Gastroesophageal sphincter (tissue), 3 donors: ENCODE measurements around the gene CAPN2.
A peak's percentile ranks its signal among the peaks of the same experiment; 100 is the strongest.

Experiments used
- POLR2A ChIP-seq, 2 donors: fragments of 450-650 bp; IDR thresholded peaks; one replicate each; pipeline ENCODE4 v1.6.1; 2017; ENCODE audit warnings: antibody characterized with exemption in 2 of 2, mild to moderate bottlenecking in 2 of 2, moderate library complexity in 1 of 2
- POLR2AphosphoS5 ChIP-seq: sonication (generic); formaldehyde crosslinking; IDR thresholded peaks from one replicate; pipeline ENCODE4 v1.6.1; 2017; ENCODE audit warnings: antibody characterized with exemption
- TF ChIP-seq, protein P1 (sequence below), 4 experiments: fragments of 200-600 bp in 2 of 4; fragments of 450-650 bp in 2 of 4; sonication (generic) in 1 of 4; IDR thresholded peaks; one replicate each; pipeline ENCODE4 v1.5.1; 2017 to 2019; ENCODE audit warnings: antibody characterized with exemption in 4 of 4, mild to moderate bottlenecking in 2 of 4, moderate library complexity in 2 of 4

DNA sequence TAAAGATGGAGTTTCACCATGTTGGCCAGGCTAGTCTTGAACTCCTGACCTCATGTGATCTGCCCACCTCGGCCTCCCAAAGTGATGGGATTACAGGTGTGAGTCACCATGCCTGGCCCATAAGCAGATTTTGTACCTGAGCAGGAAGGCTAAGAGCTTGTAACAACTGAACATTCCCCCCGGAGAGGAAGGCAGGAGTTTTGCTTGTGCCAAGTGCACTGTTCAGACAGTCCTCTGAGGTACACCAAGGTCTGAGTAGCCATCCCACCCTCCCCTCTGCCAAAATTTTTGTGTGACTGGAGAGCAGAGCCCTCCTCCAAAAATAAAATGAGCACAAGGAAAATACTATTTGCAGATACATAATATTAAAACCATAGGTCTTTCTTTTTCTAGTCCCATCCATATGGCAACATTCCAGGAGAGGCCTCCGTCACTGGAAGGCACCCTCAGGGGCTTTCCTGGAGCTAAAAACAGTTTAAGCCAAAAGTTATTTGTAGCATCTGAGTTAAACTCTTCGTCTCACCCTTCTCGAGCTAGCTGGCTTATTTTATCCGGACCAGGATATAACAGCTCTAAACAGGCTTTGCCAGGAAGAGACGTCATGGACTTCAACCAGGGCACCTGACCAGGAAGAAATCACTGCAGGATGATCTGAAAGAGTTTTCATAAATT lies 27.2 kb downstream of the CAPN2 start:
- TF ChIP-seq POLR2AphosphoS5 (peak; percentile 7), POLR2A (IDR thresholded peaks at IDR 0.05) (no peak)
- TF ChIP-seq, protein P1, sequence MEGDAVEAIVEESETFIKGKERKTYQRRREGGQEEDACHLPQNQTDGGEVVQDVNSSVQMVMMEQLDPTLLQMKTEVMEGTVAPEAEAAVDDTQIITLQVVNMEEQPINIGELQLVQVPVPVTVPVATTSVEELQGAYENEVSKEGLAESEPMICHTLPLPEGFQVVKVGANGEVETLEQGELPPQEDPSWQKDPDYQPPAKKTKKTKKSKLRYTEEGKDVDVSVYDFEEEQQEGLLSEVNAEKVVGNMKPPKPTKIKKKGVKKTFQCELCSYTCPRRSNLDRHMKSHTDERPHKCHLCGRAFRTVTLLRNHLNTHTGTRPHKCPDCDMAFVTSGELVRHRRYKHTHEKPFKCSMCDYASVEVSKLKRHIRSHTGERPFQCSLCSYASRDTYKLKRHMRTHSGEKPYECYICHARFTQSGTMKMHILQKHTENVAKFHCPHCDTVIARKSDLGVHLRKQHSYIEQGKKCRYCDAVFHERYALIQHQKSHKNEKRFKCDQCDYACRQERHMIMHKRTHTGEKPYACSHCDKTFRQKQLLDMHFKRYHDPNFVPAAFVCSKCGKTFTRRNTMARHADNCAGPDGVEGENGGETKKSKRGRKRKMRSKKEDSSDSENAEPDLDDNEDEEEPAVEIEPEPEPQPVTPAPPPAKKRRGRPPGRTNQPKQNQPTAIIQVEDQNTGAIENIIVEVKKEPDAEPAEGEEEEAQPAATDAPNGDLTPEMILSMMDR (IDR thresholded peaks at IDR 0.05) = no peak
